DMS79 treated with DMSO at 0.1 percent for 48 hours (cell line): ENCODE results near the gene EARS2.
"Not testable (repeated sequence)": the region's sequence is repeated elsewhere in the genome, so short reads cannot be mapped to it uniquely, and the experiment has no call there.

Experiments used
- DNase-seq: peaks from one replicate; lab custom pipeline; 2025; lab: John Stamatoyannopoulos, UW

The EARS2 gene

GRCh38 chr16:23556881-23557778, at the start of gene EARS2, which contains the start of gene UBFD1:
Gene EARS2 (minus strand): TSS chr16:23557350. CDS start chr16:23557343, 7 bp downstream.
Gene UBFD1 (plus strand): TSS chr16:23557727. CDS start chr16:23557743, 16 bp downstream.
- peak; percentile 92 for DNase-seq

- no peak for DNase-seq
Measured at GRCh38 chr16:23597003-23597756, 40.0 kb upstream of the EARS2 start.

- peak; percentile 79 for DNase-seq
Measured at GRCh38 chr16:23595951-23596720, 39.0 kb upstream of the EARS2 start, which contains the start of gene NDUFAB1. Gene NDUFAB1 (minus strand): TSS chr16:23596316. CDS start chr16:23596290, 26 bp downstream.

GRCh38 chr16:23595246-23595950, 38.2 kb upstream of the EARS2 start:
- no peak for DNase-seq

- DNase-seq: no peak
Measured at GRCh38 chr16:23594186-23594585, 37.0 kb upstream of the EARS2 start.

- no peak for DNase-seq
Measured at GRCh38 chr16:23590181-23590580, 33.0 kb upstream of the EARS2 start.

- no peak for DNase-seq
Measured at GRCh38 chr16:23587726-23588125, 30.6 kb upstream of the EARS2 start.

GRCh38 chr16:23584186-23585076, 27.3 kb upstream of the EARS2 start:
- DNase-seq: no peak

- not testable (repeated sequence) for DNase-seq
Measured at GRCh38 chr16:23583271-23583670, 26.1 kb upstream of the EARS2 start.

GRCh38 chr16:23581764-23582163, 24.6 kb upstream of the EARS2 start:
- DNase-seq: no peak

GRCh38 chr16:23580391-23580790, 23.2 kb upstream of the EARS2 start:
- no peak for DNase-seq

- DNase-seq: no peak
Measured at GRCh38 chr16:23579371-23579770, 22.2 kb upstream of the EARS2 start.

GRCh38 chr16:23578101-23578830, 21.1 kb upstream of the EARS2 start:
- no peak for DNase-seq

- DNase-seq: no peak
Measured at GRCh38 chr16:23577493-23577892, 20.3 kb upstream of the EARS2 start.

GRCh38 chr16:23575834-23576233, 18.7 kb upstream of the EARS2 start:
- no peak for DNase-seq

- DNase-seq: no peak
Measured at GRCh38 chr16:23573817-23574216, 16.7 kb upstream of the EARS2 start.

- DNase-seq: no peak
Measured at GRCh38 chr16:23572394-23572793, 15.2 kb upstream of the EARS2 start.

GRCh38 chr16:23571895-23572294, 14.7 kb upstream of the EARS2 start:
- DNase-seq: no peak

- DNase-seq: no peak
Measured at GRCh38 chr16:23570992-23571632, 14.0 kb upstream of the EARS2 start.
